ENCODE results near the gene TP53TG5. TPM values are rescaled to one million over a fixed set of nuclear protein-coding genes. Genes with fewer than 3 reads are reported as not detected.

Gene TP53TG5
- total and polyA plus RNA-seq, 7 donors: 0.12 to 1.0 (median 0.38) TPM; not detected in 2

- intact Hi-C loops (cut with DNase I): loop anchor here (2.0 kb wide), 2 partner anchors 16 to 74 kb away; no protein-coding TSS in a partner anchor
- Histone ChIP-seq H3K4me3 (peak within 1 kb of the TSS; percentile 83), H3K4me1 (peaks cover 36% of the 10 kb centered on the region), H3K9me3 (no peaks in the 10 kb centered on the region), H3K27ac (peak within 1 kb of the TSS; percentile 93), H3K36me3 (ENCODE audit: insufficient read depth in 1 of 2, low read depth in 1 of 2) (peaks cover 9 to 34% of the 10 kb centered on the region in 2 donors), H3K27me3 (ENCODE audit: insufficient read depth in 3 of 3, low read length in 2 of 3) (no peaks in the 10 kb centered on the region)
- DNase-seq: peak; percentile 98 to 99
- peak; percentile 90 for TF ChIP-seq CTCF (IDR thresholded peaks at IDR 0.05)
- ATAC-seq: peak; percentile 75 to 85 (median 82)
- 0% methylated on average over 55 of the region's 55 CpGs for WGBS, 3 donors
Measured at GRCh38 chr20:45362804-45363610, 15.1 kb downstream of the TP53TG5 start, which contains the start of gene SYS1. Gene SYS1, plus strand, starts transcription at chr20:45363156. Its CDS starts 376 bp downstream, at chr20:45363532.

- H3K36me3 ChIP-seq (ENCODE audit: insufficient read depth in 1 of 2, low read depth in 1 of 2): peaks cover 3 to 22% of the 10 kb centered on the region in 2 donors
- H3K27me3 ChIP-seq (ENCODE audit: insufficient read depth in 3 of 3, low read length in 2 of 3): no peaks in the 10 kb centered on the region
- H3K27ac ChIP-seq: peak overlapping the region; percentile 93
- WGBS, 3 donors: 81 to 87% (median 81%) methylated on average over 6 of the region's 6 CpGs
- ATAC-seq (no peak), DNase-seq (no peak)
- H3K4me3 ChIP-seq: no peak overlapping the region
- peaks cover 48% of the 10 kb centered on the region for H3K4me1 ChIP-seq
- no peaks in the 10 kb centered on the region for H3K9me3 ChIP-seq
- no peak for TF ChIP-seq CTCF (IDR thresholded peaks at IDR 0.05)
- intact Hi-C loops (cut with DNase I): loop anchor here (2.0 kb wide), 2 partner anchors 15 to 75 kb away; no protein-coding TSS in a partner anchor
Measured at GRCh38 chr20:45361793-45362192, 16.3 kb downstream of the TP53TG5 start.

GRCh38 chr20:45359406-45360148, 18.5 kb downstream of the TP53TG5 start:
- intact Hi-C loops (cut with DNase I): loop anchor here in 1 of 2 donors (10.0 kb wide), 1 partner anchor 435 kb away; the partner anchor contains the start of genes DNTTIP1 and WFDC3
- Histone ChIP-seq H3K4me1 (peaks cover 65% of the 10 kb centered on the region), H3K9me3 (no peaks in the 10 kb centered on the region), H3K27me3 (ENCODE audit: insufficient read depth in 3 of 3, low read length in 2 of 3) (no peaks in the 10 kb centered on the region), H3K27ac (peak overlapping the region; percentile 90), H3K36me3 (ENCODE audit: insufficient read depth in 1 of 2, low read depth in 1 of 2) (no peaks in the 10 kb centered on the region), H3K4me3 (no peak overlapping the region)
- no peak for TF ChIP-seq CTCF (IDR thresholded peaks at IDR 0.05)
- 48 to 53% (median 53%) methylated on average over 9 of the region's 9 CpGs for WGBS, 3 donors
- DNase-seq (no peak), ATAC-seq (no peak)

GRCh38 chr20:45359069-45359405, 19.1 kb downstream of the TP53TG5 start:
- Histone ChIP-seq H3K4me1 (peaks cover 66% of the 10 kb centered on the region), H3K36me3 (ENCODE audit: insufficient read depth in 1 of 2, low read depth in 1 of 2) (no peaks in the 10 kb centered on the region), H3K4me3 (peak overlapping the region; percentile 5), H3K27ac (peak overlapping the region; percentile 90), H3K27me3 (ENCODE audit: insufficient read depth in 3 of 3, low read length in 2 of 3) (no peaks in the 10 kb centered on the region), H3K9me3 (no peaks in the 10 kb centered on the region)
- DNase-seq: peak; percentile 67 to 78
- 17 to 32% (median 21%) methylated on average over 7 of the region's 7 CpGs for WGBS, 3 donors
- ATAC-seq: peak; percentile 55 to 73 (median 68)
- TF ChIP-seq CTCF (IDR thresholded peaks at IDR 0.05): no peak
- intact Hi-C loops (cut with DNase I): loop anchor here in 1 of 2 donors (10.0 kb wide), 1 partner anchor 436 kb away; the partner anchor contains the start of genes DNTTIP1 and WFDC3
